ENCODE results near the gene SCMH1.
A peak's percentile ranks its signal among the peaks of the same experiment; 100 is the strongest.

DNA sequence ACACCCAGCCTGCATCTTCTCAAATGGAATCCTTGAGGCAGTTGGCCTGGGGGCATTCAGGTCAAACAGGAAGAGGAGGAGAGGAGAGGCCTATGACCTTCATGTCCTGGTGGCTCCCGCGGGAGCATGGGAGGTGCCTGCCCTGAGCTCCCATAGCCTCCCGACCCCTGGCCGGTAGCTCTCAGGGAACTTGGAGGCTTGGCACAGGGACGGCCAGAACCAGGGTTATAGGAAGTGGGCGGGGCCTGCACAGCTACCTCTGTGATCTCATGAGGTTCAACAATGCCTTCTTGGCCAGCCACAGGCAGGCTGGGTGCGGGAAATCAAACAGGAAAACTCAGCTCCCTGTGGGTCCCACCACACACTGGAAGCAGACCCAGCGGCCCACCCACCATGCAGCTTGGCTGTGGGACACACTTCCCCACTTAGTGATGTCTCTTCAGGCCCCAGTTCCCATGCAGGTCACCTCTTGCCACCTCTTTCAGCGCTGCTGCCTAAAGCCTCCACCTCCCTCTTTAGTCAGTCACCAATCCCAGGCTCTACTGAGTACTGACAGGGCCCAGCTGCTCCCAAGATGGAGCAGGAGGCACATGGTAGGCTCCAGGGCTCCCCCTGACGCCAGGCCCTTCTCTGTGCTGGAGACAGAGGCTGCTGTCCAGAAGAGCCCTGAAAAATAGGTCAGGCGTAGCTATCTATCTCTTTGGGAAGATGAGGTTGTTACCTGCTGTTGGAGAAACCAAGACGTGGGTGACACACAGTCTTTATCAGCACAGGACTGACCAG lies 220.4 kb downstream of the SCMH1 start, which contains the start of gene SLFNL1:
- TF ChIP-seq, protein P1, sequence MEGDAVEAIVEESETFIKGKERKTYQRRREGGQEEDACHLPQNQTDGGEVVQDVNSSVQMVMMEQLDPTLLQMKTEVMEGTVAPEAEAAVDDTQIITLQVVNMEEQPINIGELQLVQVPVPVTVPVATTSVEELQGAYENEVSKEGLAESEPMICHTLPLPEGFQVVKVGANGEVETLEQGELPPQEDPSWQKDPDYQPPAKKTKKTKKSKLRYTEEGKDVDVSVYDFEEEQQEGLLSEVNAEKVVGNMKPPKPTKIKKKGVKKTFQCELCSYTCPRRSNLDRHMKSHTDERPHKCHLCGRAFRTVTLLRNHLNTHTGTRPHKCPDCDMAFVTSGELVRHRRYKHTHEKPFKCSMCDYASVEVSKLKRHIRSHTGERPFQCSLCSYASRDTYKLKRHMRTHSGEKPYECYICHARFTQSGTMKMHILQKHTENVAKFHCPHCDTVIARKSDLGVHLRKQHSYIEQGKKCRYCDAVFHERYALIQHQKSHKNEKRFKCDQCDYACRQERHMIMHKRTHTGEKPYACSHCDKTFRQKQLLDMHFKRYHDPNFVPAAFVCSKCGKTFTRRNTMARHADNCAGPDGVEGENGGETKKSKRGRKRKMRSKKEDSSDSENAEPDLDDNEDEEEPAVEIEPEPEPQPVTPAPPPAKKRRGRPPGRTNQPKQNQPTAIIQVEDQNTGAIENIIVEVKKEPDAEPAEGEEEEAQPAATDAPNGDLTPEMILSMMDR (conservative IDR thresholded peaks at IDR 0.05; ENCODE audit: low read depth in 2 of 2): peak; percentile 21 to 54; a peak in 2 of 4 replicates
- TF ChIP-seq EZH2 (IDR thresholded peaks at IDR 0.05; ENCODE audit: low read depth, unreplicated experiment): no peak
- TF ChIP-seq POLR2AphosphoS5 (IDR thresholded peaks at IDR 0.05; ENCODE audit: low read depth): peak; percentile 18; the same call in 1 of the 2 replicates
- TF ChIP-seq ZNF331 (CRISPR knock-in tag; IDR thresholded peaks at IDR 0.05; ENCODE audit: low read depth): no peak
- TF ChIP-seq, protein P2, sequence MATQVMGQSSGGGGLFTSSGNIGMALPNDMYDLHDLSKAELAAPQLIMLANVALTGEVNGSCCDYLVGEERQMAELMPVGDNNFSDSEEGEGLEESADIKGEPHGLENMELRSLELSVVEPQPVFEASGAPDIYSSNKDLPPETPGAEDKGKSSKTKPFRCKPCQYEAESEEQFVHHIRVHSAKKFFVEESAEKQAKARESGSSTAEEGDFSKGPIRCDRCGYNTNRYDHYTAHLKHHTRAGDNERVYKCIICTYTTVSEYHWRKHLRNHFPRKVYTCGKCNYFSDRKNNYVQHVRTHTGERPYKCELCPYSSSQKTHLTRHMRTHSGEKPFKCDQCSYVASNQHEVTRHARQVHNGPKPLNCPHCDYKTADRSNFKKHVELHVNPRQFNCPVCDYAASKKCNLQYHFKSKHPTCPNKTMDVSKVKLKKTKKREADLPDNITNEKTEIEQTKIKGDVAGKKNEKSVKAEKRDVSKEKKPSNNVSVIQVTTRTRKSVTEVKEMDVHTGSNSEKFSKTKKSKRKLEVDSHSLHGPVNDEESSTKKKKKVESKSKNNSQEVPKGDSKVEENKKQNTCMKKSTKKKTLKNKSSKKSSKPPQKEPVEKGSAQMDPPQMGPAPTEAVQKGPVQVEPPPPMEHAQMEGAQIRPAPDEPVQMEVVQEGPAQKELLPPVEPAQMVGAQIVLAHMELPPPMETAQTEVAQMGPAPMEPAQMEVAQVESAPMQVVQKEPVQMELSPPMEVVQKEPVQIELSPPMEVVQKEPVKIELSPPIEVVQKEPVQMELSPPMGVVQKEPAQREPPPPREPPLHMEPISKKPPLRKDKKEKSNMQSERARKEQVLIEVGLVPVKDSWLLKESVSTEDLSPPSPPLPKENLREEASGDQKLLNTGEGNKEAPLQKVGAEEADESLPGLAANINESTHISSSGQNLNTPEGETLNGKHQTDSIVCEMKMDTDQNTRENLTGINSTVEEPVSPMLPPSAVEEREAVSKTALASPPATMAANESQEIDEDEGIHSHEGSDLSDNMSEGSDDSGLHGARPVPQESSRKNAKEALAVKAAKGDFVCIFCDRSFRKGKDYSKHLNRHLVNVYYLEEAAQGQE (IDR thresholded peaks at IDR 0.05; ENCODE audit: unreplicated experiment): no peak
- TF ChIP-seq CREB1 (CRISPR knock-in tag; IDR thresholded peaks at IDR 0.05; ENCODE audit: low read depth): no peak
- TF ChIP-seq EZH2phosphoT487 (IDR thresholded peaks at IDR 0.05; ENCODE audit: unreplicated experiment): no peak
- TF ChIP-seq, protein P3, sequence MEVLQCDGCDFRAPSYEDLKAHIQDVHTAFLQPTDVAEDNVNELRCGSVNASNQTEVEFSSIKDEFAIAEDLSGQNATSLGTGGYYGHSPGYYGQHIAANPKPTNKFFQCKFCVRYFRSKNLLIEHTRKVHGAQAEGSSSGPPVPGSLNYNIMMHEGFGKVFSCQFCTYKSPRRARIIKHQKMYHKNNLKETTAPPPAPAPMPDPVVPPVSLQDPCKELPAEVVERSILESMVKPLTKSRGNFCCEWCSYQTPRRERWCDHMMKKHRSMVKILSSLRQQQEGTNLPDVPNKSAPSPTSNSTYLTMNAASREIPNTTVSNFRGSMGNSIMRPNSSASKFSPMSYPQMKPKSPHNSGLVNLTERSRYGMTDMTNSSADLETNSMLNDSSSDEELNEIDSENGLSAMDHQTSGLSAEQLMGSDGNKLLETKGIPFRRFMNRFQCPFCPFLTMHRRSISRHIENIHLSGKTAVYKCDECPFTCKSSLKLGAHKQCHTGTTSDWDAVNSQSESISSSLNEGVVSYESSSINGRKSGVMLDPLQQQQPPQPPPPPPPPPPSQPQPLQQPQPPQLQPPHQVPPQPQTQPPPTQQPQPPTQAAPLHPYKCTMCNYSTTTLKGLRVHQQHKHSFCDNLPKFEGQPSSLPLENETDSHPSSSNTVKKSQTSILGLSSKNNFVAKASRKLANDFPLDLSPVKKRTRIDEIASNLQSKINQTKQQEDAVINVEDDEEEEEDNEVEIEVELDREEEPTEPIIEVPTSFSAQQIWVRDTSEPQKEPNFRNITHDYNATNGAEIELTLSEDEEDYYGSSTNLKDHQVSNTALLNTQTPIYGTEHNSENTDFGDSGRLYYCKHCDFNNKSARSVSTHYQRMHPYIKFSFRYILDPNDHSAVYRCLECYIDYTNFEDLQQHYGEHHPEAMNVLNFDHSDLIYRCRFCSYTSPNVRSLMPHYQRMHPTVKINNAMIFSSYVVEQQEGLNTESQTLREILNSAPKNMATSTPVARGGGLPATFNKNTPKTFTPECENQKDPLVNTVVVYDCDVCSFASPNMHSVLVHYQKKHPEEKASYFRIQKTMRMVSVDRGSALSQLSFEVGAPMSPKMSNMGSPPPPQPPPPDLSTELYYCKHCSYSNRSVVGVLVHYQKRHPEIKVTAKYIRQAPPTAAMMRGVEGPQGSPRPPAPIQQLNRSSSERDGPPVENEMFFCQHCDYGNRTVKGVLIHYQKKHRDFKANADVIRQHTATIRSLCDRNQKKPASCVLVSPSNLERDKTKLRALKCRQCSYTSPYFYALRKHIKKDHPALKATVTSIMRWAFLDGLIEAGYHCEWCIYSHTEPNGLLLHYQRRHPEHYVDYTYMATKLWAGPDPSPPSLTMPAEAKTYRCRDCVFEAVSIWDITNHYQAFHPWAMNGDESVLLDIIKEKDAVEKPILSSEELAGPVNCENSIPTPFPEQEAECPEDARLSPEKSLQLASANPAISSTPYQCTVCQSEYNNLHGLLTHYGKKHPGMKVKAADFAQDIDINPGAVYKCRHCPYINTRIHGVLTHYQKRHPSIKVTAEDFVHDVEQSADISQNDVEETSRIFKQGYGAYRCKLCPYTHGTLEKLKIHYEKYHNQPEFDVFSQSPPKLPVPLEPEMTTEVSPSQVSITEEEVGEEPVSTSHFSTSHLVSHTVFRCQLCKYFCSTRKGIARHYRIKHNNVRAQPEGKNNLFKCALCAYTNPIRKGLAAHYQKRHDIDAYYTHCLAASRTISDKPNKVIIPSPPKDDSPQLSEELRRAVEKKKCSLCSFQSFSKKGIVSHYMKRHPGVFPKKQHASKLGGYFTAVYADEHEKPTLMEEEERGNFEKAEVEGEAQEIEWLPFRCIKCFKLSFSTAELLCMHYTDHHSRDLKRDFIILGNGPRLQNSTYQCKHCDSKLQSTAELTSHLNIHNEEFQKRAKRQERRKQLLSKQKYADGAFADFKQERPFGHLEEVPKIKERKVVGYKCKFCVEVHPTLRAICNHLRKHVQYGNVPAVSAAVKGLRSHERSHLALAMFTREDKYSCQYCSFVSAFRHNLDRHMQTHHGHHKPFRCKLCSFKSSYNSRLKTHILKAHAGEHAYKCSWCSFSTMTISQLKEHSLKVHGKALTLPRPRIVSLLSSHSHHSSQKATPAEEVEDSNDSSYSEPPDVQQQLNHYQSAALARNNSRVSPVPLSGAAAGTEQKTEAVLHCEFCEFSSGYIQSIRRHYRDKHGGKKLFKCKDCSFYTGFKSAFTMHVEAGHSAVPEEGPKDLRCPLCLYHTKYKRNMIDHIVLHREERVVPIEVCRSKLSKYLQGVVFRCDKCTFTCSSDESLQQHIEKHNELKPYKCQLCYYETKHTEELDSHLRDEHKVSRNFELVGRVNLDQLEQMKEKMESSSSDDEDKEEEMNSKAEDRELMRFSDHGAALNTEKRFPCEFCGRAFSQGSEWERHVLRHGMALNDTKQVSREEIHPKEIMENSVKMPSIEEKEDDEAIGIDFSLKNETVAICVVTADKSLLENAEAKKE (CRISPR knock-in tag; IDR thresholded peaks at IDR 0.05): no peak
